Neutrophil (primary cell): ENCODE measurements around the gene LCE5A.

Experiments used
- H3K27ac ChIP-seq: fragments of 200-600 bp; sonication (generic); 2 replicates; pipeline ENCODE4 v1.5.1; 2016; ENCODE audit warnings: mild to moderate bottlenecking, moderate library complexity
- H3K27me3 ChIP-seq: fragments of 200-600 bp; sonication (generic); 2 replicates; pipeline ENCODE4 v1.6.0; 2016; ENCODE audit warnings: mild to moderate bottlenecking
- H3K36me3 ChIP-seq: fragments of 200-600 bp; sonication (generic); 2 replicates; pipeline ENCODE4 v1.5.1; 2017
- H3K4me1 ChIP-seq, 2 experiments: fragments of 200-600 bp in 1 of 2; sonication (generic) in 1 of 2; 1 replicate in 1 of 2; 2 replicates in 1 of 2; pipeline versions ENCODE4 v1.5.1 to v1.6.1; 2013 to 2016; ENCODE audit warnings: low read depth in 1 of 2, low read length in 1 of 2, mild to moderate bottlenecking in 1 of 2, moderate library complexity in 1 of 2; ENCODE audit not compliant: control insufficient read depth in 1 of 2, insufficient read depth in 1 of 2
- H3K4me3 ChIP-seq, 2 experiments: fragments of 200-600 bp in 1 of 2; sonication (generic) in 1 of 2; 1 replicate in 1 of 2; 2 replicates in 1 of 2; pipeline ENCODE4 v1.5.1; 2013 to 2016; ENCODE audit warnings: low read depth in 1 of 2, low read length in 1 of 2, mild to moderate bottlenecking in 1 of 2, moderate library complexity in 1 of 2
- H3K9me3 ChIP-seq: fragments of 200-600 bp; sonication (generic); 2 replicates; pipeline ENCODE4 v1.5.1; 2016
- CTCF ChIP-seq: fragments of 200-600 bp; sonication (generic); IDR thresholded peaks from 2 replicates; pipeline ENCODE4 v1.5.1; 2016; ENCODE audit warnings: antibody characterized with exemption

Gene LCE5A

GRCh38 chr1:152516082-152516481 lies 5.5 kb downstream of the LCE5A start:
- Histone ChIP-seq H3K27me3 (peaks cover 70% of the 10 kb centered on the region), H3K4me1 (peaks cover 4 to 21% of the 10 kb centered on the region in 2 experiments), H3K27ac (no peak overlapping the region), H3K9me3 (no peaks in the 10 kb centered on the region), H3K4me3 (no peak overlapping the region), H3K36me3 (no peaks in the 10 kb centered on the region)
- TF ChIP-seq CTCF: no peak

- Histone ChIP-seq H3K27me3 (peaks cover 70% of the 10 kb centered on the region), H3K4me1 (peaks cover 4 to 21% of the 10 kb centered on the region in 2 experiments), H3K4me3 (no peak overlapping the region), H3K27ac (no peak overlapping the region), H3K36me3 (no peaks in the 10 kb centered on the region), H3K9me3 (no peaks in the 10 kb centered on the region)
- no peak for TF ChIP-seq CTCF
These were observed 6.7 kb downstream of the LCE5A start for GRCh38 chr1:152517237-152517811.

DNA sequence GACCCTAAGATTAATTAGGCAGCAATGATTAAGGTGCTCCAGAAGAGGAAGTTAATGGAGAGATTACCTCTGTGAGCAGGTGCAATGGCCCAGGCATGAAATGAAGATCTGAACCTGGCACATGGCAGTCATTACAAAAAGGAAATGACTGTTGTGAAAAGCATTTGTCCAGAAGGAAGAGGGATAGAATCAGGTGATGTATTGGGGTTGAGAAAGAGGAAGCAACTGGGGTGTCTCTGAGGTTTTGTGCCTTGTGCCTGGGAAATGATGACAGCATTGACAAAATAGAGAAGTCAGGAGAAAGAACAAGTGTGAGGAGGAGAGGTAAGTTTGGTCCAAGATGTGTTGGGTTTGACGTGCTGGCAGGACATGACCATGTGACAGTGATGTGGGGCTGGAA lies 9.2 kb downstream of the LCE5A start:
- H3K9me3 ChIP-seq: no peaks in the 10 kb centered on the region
- peak overlapping the region; percentile 63 for H3K27ac ChIP-seq
- H3K4me3 ChIP-seq: no peak overlapping the region
- peaks cover 51% of the 10 kb centered on the region for H3K27me3 ChIP-seq
- peaks cover 4 to 21% of the 10 kb centered on the region in 2 experiments for H3K4me1 ChIP-seq
- TF ChIP-seq CTCF: no peak
- no peaks in the 10 kb centered on the region for H3K36me3 ChIP-seq

DNA sequence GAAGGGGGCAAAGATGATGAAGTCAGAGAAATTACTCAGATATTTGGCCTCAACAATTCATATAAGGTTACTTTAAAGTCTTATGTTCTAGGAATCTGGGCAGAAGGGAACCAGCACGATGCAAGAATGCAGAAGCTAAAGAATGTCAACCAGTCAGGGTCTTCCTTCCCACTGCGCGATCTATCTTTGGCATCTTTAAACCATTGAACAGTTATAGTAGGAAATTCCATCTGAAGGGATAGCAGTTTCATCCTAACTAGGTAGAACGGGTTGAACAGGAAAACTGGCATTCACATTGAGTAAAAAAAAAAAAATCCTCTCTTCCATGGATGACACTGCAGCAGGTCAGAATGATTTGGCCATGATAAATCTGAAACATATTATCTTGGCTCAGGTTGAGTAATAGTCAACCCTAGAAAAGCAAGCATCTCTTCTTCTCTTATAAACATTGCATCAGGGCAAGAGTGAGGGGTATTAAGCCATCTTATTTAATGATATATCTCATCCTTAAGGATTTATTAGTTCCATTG lies 10.0 kb downstream of the LCE5A start:
- Histone ChIP-seq H3K27ac (peak overlapping the region; percentile 63), H3K4me3 (no peak overlapping the region), H3K36me3 (no peaks in the 10 kb centered on the region), H3K4me1 (peaks cover 4 to 21% of the 10 kb centered on the region in 2 experiments), H3K9me3 (no peaks in the 10 kb centered on the region), H3K27me3 (peaks cover 48% of the 10 kb centered on the region)
- no peak for TF ChIP-seq CTCF

DNA sequence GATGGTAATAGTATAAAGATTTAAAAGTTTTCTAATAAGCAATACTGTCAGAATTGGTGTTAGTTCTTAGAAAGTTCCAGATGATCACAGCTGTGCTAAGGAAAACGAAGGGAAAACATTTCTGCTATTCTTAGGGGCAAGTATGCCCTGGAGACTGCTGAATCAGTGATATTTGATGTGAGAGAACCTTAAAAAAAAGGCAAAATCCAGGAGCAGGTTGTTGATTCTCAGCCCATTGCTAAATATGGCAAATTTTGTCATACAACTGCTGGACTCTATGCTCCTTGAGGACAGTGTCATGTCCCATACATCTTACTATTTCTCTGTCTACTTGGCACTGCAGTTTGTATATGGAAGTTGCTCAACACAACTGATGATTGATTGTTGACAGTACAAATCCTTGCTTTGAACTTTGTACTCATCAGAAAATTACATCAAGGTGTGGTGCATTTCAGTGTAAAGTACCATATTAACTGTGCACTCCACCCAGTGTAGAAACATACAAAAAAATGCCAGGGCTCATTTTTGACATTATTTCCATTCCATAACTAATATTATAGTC lies 14.6 kb downstream of the LCE5A start:
- no peak overlapping the region for H3K27ac ChIP-seq
- peaks cover 0 to 8% of the 10 kb centered on the region in 2 experiments for H3K4me1 ChIP-seq
- peaks cover 45% of the 10 kb centered on the region for H3K27me3 ChIP-seq
- H3K4me3 ChIP-seq: no peak overlapping the region
- H3K36me3 ChIP-seq: no peaks in the 10 kb centered on the region
- no peak for TF ChIP-seq CTCF
- H3K9me3 ChIP-seq: no peaks in the 10 kb centered on the region
